Limb (tissue), 2 donors: ENCODE data around the gene AKAP7.
"Not testable (repeated sequence)": the region's sequence is repeated elsewhere in the genome, so short reads cannot be mapped to it uniquely, and the experiment has no call there.

Source experiments
- DNase-seq, 2 donors: peaks; one replicate each; pipeline ENCODE4 v3.0.0-alpha.2; 2016; ENCODE audit errors: extremely low spot score in 2 of 2

Gene AKAP7

DNA sequence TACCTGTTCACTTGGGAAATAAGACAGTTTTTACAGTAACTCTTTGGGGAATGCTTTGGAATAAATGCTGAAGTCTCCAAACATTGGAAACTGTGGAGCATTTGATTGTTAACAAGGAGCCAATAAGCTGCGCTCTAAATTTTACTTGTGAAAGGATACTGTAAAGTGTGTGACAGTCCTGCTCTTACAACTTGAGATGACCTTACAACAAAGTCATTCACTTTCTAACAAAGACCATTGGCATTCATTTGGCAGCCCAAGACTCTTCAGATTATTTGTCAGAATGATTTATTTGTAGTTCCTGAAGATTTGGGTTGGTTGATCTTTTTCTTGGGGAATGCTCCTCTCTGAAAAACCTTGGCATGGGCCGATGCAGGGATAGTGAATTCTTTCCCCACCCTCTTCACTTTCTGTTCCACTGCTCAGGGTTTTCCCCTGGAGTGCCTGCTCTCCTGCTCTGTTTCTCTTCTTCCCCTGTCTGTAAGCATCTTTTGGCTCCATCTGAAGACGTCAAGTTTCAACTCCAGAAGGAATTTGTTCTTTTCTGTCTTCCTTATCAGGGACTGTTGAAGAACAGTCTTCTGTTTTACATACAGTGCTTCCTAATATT lies 116.4 kb downstream of the AKAP7 start:
- DNase-seq: no peak

DNA sequence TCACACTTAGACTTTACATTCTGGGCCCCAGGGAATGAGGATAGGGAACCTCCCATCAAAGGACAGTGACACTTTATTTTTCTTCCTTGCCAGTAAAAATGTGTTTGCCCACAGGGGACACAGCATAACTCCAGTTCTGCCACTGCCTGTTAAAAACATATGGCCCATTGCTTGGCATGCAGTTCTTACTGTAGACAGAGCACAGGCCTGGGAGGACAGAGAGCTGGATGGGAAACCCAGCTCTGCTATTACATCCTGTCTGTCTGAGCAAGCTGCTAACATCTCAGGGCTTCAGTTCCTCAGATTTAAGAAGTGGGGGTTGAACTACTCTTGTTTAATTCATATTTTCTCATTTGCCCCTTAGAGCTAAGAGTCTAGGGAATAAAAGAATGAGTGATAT lies 120.2 kb downstream of the AKAP7 start:
- no peak for DNase-seq

DNA sequence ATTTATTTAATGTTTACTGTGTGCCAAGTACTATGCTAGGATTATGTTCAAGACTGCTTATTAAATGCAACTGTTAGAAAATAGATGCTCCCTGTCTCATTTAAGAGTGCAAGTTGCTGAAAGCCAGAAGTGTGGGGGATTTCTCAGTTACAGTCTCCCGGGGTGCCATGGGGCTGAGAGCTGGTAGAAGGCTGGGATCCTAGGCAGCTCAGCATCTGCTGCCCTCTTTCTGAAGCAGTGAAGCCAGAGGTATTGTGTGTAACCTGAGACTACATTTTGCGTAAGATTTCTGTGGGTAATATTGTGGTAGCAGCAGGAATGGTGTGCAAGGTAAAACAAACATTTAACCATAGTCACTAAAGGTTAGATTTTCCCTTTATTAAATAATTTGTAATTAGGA lies 120.6 kb downstream of the AKAP7 start:
- no peak for DNase-seq

DNA sequence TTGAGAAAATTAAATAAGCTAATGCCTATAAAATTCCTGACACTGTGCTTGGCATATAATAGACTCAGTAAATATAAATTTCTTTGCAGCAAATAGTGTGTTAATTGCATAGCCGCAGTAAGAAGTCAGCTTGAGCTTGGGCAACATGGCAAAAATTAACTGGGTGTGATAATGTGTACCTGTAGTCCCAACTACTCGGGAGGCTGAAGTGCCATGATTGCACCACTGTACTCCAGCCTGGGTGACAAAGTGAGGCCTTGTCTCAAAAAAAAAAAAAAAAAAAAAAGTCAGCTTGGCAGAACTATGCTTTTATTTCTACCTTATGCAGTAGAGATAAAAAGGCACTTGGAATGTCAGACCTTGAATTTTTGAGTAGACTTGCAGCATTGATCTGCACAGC lies 121.8 kb downstream of the AKAP7 start:
- no peak for DNase-seq

GRCh38 chr6:131258010-131258652 lies 122.9 kb downstream of the AKAP7 start:
- DNase-seq: no peak

- DNase-seq: no peak
Measured at GRCh38 chr6:131258816-131259476, 123.7 kb downstream of the AKAP7 start.

- DNase-seq: not testable (repeated sequence)
Measured at GRCh38 chr6:131260960-131261359, 125.7 kb downstream of the AKAP7 start.

- DNase-seq: no peak
Measured at GRCh38 chr6:131262060-131262459, 126.8 kb downstream of the AKAP7 start.

- DNase-seq: no peak
Measured at GRCh38 chr6:131265939-131266338, 130.7 kb downstream of the AKAP7 start.

DNA sequence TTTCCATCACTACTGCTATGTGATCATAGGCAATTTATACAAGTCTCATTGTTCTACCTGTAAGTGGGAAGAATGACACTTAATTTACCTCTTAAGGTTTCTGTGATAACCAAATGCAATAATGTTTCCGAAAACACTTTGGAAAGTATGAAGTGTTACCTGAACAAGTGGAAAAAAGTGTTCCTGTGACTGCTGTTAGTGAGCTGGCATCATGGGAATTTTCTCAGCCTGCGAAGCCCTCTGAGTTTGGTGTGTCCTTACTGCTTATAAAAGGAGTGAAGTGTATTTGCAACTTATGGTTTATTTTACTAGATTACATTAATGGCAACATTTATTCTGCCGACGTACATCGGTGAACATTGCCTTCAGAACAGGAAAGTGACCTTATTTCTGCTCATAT lies 133.0 kb downstream of the AKAP7 start:
- DNase-seq: no peak

DNA sequence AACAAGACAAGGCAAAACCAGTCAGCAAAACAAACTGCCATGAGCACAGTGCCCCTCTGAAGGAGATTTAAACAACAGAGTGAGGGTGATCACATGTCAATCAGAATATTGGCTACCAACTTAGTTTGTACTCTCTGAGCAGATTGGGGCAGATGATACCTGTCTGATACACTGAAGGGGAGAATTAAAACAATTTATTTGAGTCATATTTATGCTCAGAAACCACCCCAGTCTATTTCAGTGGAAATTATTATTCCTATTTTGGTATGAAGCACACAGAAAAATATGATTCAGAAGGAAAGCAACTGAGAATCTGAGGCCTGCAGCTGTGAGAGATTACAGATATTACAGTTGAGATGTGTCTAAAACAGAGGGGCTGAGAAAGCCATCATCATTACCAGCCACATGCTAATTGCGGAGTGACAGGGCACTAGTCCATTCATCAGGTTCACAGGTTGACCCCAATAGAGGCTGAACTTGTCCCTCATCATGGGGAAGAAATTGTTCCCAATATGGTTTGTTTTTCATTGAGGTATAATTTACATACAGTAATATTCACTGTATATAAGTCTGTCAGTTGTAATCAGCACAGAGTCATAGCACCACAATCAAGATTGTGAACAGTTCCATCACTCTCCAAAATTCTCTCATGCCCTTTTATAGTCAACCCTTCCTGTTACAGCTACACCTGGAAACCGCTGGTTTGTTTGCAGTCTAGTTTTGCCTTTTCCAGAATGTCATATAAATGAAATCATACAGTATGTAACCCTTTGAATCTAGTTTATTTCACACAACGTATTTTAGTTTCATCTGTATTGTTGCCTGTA lies 134.5 kb downstream of the AKAP7 start:
- DNase-seq: no peak

DNA sequence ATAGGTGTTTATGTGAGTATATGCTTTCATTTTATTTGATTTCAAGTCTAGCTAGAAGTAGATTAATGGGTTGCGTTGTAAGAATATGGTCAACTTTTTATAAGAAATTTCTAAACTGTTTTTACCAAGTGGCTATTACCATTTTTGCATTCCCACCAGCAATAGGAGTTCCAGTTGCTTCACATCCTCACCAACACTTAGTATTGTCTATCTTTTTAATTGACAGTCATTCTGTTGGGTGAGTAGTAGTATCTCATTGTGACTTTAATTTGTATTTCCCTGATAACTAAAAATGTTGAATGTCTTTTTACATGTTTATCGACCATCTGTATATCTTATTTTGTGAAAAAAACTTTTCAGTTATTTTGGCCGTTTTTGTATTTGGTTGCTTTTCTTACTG lies 135.3 kb downstream of the AKAP7 start:
- DNase-seq: no peak

DNA sequence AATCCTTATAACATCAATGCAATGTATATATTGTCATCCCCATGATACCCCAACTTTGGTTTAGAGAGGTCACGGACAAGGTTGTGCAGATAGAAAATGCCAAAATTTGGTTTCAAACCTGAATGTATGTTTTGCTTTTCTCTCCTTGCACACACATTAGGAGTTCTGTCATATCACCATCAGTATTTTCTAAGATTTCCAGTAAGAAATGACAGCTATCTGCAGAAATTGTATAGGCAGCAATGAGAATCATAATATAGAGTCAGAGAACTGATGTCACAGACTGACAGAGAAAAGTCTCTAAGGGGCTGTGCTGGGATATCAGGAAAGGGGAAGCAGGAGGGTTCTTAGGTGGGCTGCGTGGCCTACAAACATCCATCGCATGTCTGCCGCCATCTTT lies 140.0 kb downstream of the AKAP7 start:
- no peak for DNase-seq

DNA sequence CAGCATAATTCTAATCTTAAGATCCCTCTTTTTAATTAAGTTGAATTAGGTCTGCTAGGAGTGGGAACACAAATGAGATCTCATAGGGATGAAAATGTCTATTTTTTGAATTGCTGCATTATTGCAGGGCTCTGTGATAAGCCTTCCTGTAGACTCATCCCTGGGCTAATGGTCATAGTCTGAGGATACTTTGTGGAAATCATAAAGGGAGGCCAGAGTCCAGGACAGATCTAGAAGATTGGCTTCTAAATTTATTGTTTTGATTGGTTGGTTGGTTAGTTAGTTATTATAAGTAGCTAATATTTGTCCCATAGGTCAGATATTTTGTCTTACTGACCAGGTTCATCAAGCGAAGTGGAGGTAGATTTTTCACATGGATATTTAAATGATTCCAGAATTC lies 142.3 kb downstream of the AKAP7 start:
- DNase-seq: no peak

DNA sequence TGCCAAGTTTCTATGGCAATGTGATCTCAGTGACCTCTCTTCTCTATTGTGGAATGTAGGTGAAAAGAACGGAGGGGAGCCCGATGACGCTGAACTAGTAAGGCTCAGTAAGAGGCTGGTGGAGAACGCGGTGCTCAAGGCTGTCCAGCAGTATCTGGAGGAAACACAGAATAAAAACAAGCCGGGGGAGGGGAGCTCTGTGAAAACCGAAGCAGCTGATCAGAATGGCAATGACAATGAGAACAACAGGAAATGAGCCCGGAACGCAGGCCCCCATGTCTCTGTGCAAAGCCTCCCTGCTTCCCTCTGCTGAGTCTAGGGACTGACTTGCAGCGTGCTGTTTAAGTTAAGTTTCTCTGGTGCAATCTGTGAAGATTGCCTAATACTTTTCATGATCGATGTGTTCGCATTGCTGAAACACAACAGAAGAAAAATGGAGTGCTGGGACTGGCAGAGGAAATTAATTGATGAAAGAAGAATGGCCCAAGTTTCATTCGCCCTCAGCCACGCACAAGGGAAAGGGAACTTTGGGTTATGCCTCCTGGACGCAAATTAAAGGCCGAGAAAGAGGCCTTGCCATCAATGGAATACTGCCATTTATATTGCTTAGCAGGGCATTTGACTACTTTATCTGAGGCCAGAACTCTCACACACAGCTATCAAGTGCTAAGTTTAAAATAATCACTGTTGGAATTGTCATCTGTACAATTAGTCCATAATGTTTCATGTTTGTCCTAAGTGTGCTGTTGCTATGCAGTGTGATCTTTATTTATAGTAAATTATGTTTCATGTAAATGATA lies 146.4 kb downstream of the AKAP7 start:
- DNase-seq: peak in 1 of 2 donors; percentile 33

DNA sequence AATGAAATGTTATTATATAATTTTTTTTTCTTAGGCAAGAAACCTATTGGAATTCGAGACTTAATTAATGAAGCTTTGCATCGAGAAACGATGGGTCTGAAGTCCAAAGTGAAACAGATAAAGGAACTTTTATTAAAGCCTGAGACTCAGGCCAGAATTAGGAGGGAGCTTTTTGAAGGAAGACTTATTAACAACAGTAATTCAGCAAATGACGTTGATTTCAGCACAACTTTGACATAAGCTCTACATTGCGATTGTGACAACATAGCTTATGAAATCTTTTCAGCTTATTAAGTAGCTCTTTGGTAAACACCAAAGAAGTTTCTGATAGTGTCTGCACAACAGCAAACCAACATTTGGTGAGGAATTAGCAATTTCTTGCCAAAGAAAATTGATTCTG lies 147.1 kb downstream of the AKAP7 start:
- DNase-seq: no peak

DNA sequence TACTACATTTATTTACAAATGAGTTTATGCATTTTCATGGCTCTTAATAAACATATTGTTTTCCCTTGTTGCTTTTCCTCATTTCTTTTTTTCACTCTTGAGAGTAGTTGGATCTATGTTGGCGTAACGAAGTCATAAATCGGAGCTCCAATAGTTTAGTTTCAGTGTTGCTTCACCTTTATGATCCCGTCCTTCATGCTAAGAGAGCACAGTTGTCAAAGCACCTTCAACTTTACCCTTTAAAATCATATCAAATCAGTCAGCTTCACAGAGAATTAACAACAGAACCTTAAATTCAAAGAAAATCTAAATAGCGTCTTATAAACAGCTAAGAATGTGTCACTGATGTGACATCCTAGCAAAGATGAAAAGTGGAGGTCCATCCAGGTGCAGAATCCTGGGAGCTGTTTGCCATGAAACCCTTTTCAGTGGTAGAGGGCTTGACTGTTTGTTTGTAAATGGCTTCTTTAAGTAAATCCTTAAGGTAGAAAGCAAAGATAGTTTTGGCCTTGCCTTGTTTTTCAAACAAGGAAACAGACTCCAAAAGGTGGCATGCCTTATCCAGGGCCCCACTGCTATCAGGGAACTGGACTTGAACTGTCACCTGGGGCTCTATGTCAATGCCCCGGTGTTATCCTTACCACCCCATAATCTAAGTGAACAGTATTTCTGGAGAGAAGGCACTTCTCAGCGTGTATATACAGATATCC lies 148.4 kb downstream of the AKAP7 start:
- DNase-seq: no peak

GRCh38 chr6:131285548-131285947 lies 150.3 kb downstream of the AKAP7 start:
- DNase-seq: no peak

- no peak for DNase-seq
Measured at GRCh38 chr6:131286469-131287040, 151.3 kb downstream of the AKAP7 start.

GRCh38 chr6:131288214-131288613 lies 152.9 kb downstream of the AKAP7 start:
- no peak for DNase-seq
